B cell (primary cell): Measurements from ENCODE around the gene TMEM19. TPM values are rescaled to one million over a fixed set of nuclear protein-coding genes. Genes with fewer than 3 reads are reported as not detected.

ENCODE experiments used
- ATAC-seq: fragments of 200-7000 bp; cut with Tn5 transposase; one replicate; pipeline ENCODE4 v1.10.0; 2021; ENCODE audit warnings: low read depth, mild to moderate bottlenecking, moderate number of reproducible peaks, moderate library complexity
- CTCF ChIA-PET: fragments of 350-600 bp; sonication (Branson Sonifier 250); formaldehyde crosslinking; loops from one replicate; lab custom pipeline; 2021; ENCODE audit warnings: antibody characterized with exemption, inconsistent platforms; lab: Charles Lee
- POLR2A ChIA-PET: fragments of 350-600 bp; sonication (Branson Sonifier 250); formaldehyde crosslinking; loops from one replicate; lab custom pipeline; 2021; ENCODE audit warnings: antibody characterized with exemption; lab: Charles Lee
- DNase-seq: peaks from one replicate; pipeline ENCODE4 v3.0.0; 2013
- H2AFZ ChIP-seq: 2 replicates; pipeline ENCODE4 v1.6.1; 2012; ENCODE audit warnings: mild to moderate bottlenecking, low read depth, low read length; ENCODE audit not compliant: insufficient read depth, poor library complexity, severe bottlenecking
- H3K27ac ChIP-seq, 2 donors: 1 replicate in 1 of 2; 2 replicates in 1 of 2; pipeline ENCODE4 v1.5.1; 2012 to 2013; ENCODE audit warnings: low read length in 2 of 2, mild to moderate bottlenecking in 2 of 2, moderate library complexity in 1 of 2
- H3K27me3 ChIP-seq, 4 experiments: fragments of 200-600 bp in 1 of 4; sonication (generic) in 1 of 4; replicated peaks in 1 of 4; 1 replicate in 2 of 4; 2 replicates in 2 of 4; pipeline versions ENCODE4 v1.6.1 to v1.7.0; 2013 to 2016; ENCODE audit warnings: low read length in 3 of 4, mild to moderate bottlenecking in 2 of 4, mixed read lengths in 1 of 4, moderate library complexity in 1 of 4; ENCODE audit not compliant: insufficient read depth in 4 of 4, control insufficient read depth in 3 of 4; ENCODE audit errors: control extremely low read depth in 1 of 4
- H3K36me3 ChIP-seq, 2 experiments: replicated peaks in 1 of 2; 1 replicate in 1 of 2; 2 replicates in 1 of 2; pipeline versions ENCODE4 v1.6.1 to v1.7.1; 2013; ENCODE audit warnings: low read length in 1 of 2; ENCODE audit not compliant: insufficient read depth in 2 of 2, control insufficient read depth in 1 of 2; ENCODE audit errors: control extremely low read depth in 1 of 2, extremely low read depth in 1 of 2
- H3K4me1 ChIP-seq, 2 donors: fragments of 200-600 bp in 1 of 2; sonication (generic) in 1 of 2; 1 replicate in 1 of 2; 2 replicates in 1 of 2; pipeline versions ENCODE4 v1.5.1 to v1.6.1; 2013 to 2017; ENCODE audit warnings: low read length in 2 of 2; ENCODE audit not compliant: control insufficient read depth in 2 of 2, insufficient read depth in 2 of 2
- H3K4me2 ChIP-seq: replicated peaks from 2 replicates; pipeline ENCODE3; 2012; ENCODE audit warnings: mild to moderate bottlenecking, low read depth, low read length; ENCODE audit not compliant: poor library complexity, severe bottlenecking
- H3K4me3 ChIP-seq, 5 experiments: fragments of 200-600 bp in 1 of 5; sonication (generic) in 1 of 5; 1 replicate in 3 of 5; 2 replicates in 2 of 5; pipeline versions ENCODE4 v1.5.1 to v1.7.0; 2011 to 2016; ENCODE audit warnings: low read length in 4 of 5, mild to moderate bottlenecking in 4 of 5, low read depth in 2 of 5, control low read depth in 1 of 5, moderate library complexity in 1 of 5; ENCODE audit not compliant: insufficient read depth in 1 of 5; ENCODE audit errors: control extremely low read depth in 1 of 5, extremely low read depth in 1 of 5
- H3K79me2 ChIP-seq: fragments of 200-600 bp; sonication (generic); one replicate; pipeline ENCODE4 v1.6.0; 2016; ENCODE audit warnings: low read length; ENCODE audit not compliant: control insufficient read depth, insufficient read depth
- H3K9ac ChIP-seq: fragments of 200-600 bp; sonication (generic); 2 replicates; pipeline ENCODE4 v1.6.1; 2017; ENCODE audit warnings: mild to moderate bottlenecking, low read length, moderate library complexity
- H3K9me3 ChIP-seq, 3 donors: one replicate each; pipeline versions ENCODE4 v1.6.1 to v1.7.1; 2013; ENCODE audit warnings: low read length in 2 of 3; ENCODE audit not compliant: control insufficient read depth in 2 of 3, insufficient read depth in 1 of 3; ENCODE audit errors: control extremely low read depth in 1 of 3
- H4K20me1 ChIP-seq: 2 replicates; pipeline ENCODE4 v1.6.0; 2012; ENCODE audit warnings: mild to moderate bottlenecking, low read length; ENCODE audit not compliant: insufficient read depth, control insufficient read depth, poor library complexity, severe bottlenecking
- H3K27ac Mint-ChIP-seq: one replicate; pipeline ENCODE4 v1.8.0; 2021; ENCODE audit warnings: mixed read lengths
- H3K27me3 Mint-ChIP-seq: one replicate; pipeline ENCODE4 v1.8.0; 2021; ENCODE audit warnings: mixed read lengths
- H3K4me1 Mint-ChIP-seq: one replicate; pipeline ENCODE4 v1.8.0; 2021; ENCODE audit warnings: mixed read lengths
- H3K4me3 Mint-ChIP-seq: one replicate; pipeline ENCODE4 v1.8.0; 2021; ENCODE audit warnings: mixed read lengths
- H3K9me3 Mint-ChIP-seq: one replicate; pipeline ENCODE4 v1.8.0; 2022; ENCODE audit warnings: mixed read lengths; ENCODE audit not compliant: insufficient read depth
- CTCF ChIP-seq: fragments of 200-600 bp; IDR thresholded peaks from one replicate; pipeline ENCODE4 v1.8.0; 2022; ENCODE audit warnings: antibody characterized with exemption, mild to moderate bottlenecking
- EZH2 ChIP-seq: IDR thresholded peaks from 2 replicates; pipeline ENCODE4 v1.6.1; 2012; ENCODE audit warnings: borderline replicate concordance, low read depth, mild to moderate bottlenecking, moderate library complexity, low read length; ENCODE audit not compliant: insufficient read depth, poor library complexity, severe bottlenecking
- WGBS: methylation state at CpG from one replicate; pipeline ENCODE4 v1.1.5; 2013; ENCODE audit warnings: missing lambda C conversion rate; ENCODE audit not compliant: insufficient coverage; 5-methylcytosine and 5-hydroxymethylcytosine counted together
- intact Hi-C: fragments of 100-400 bp; cut with micrococcal nuclease; formaldehyde crosslinking; loops from one replicate; pipeline ENCODE4 v1.10.0; 2022
- polyA plus RNA-seq: library from polyadenylated mRNA; depleted of rRNA; stranded (reverse); fragments of >200 nt; gene quantifications from 2 replicates; pipeline ENCODE4 v1.2.3, GENCODE V29; 2012
- total RNA-seq, 2 donors: library from RNA; stranded (reverse); fragments of 120-200 nt in 1 of 2; gene quantifications; 1 replicate in 1 of 2; 2 replicates in 1 of 2; pipeline versions ENCODE4 v1.2.3 to v1.2.4, GENCODE V29; 2013 to 2022

Gene TMEM19
- total and polyA plus RNA-seq, 2 donors (not counting 1 experiment from before 2014, with no cell fraction given): 39.4 to 53.6 TPM

- ChIA-PET CTCF (no interaction called here), POLR2A (no interaction called here)
- Histone ChIP-seq H4K20me1 (peaks cover 33% of the 10 kb centered on the region), H3K27me3 (no peaks in the 10 kb centered on the region), H3K4me3 (no peak overlapping the region), H3K4me1 (peaks cover 4 to 10% of the 10 kb centered on the region in 2 donors), H3K27ac (peak overlapping the region in 1 of 2 donors; percentile 9), H3K36me3 (peaks cover 13 to 60% of the 10 kb centered on the region in 2 experiments), H2AFZ (no peak overlapping the region), H3K9ac (no peak overlapping the region), H3K79me2 (peaks cover 90% of the 10 kb centered on the region), H3K9me3 (peaks cover 0 to 4% (median 0%) of the 10 kb centered on the region in 3 donors), H3K4me2 (peak overlapping the region; percentile 24)
- H3K4me1 Mint-ChIP-seq: peaks cover 38% of the 10 kb centered on the region
- H3K27me3 Mint-ChIP-seq: no peaks in the 10 kb centered on the region
- no peak overlapping the region for H3K27ac Mint-ChIP-seq
- ATAC-seq (no peak), DNase-seq (no peak)
- H3K4me3 Mint-ChIP-seq: peak overlapping the region; percentile 4
- WGBS: no CpG with 5 or more reads among the region's 1 CpG
- TF ChIP-seq CTCF: no peak
- TF ChIP-seq EZH2: no peak
- intact Hi-C loops: no loop called here
- no peaks in the 10 kb centered on the region for H3K9me3 Mint-ChIP-seq
These were observed 30.0 kb upstream of the TMEM19 start for GRCh38 chr12:71655907-71656306.

GRCh38 chr12:71656740-71657139 lies 29.1 kb upstream of the TMEM19 start:
- Histone ChIP-seq H3K79me2 (peaks cover 90% of the 10 kb centered on the region), H3K27ac (no peak overlapping the region), H3K9ac (no peak overlapping the region), H3K4me1 (peaks cover 10% of the 10 kb centered on the region in 2 donors), H2AFZ (no peak overlapping the region), H3K4me3 (no peak overlapping the region), H3K36me3 (peaks cover 13 to 60% of the 10 kb centered on the region in 2 experiments), H3K9me3 (peaks cover 0 to 4% (median 0%) of the 10 kb centered on the region in 3 donors), H4K20me1 (peaks cover 33% of the 10 kb centered on the region), H3K27me3 (no peaks in the 10 kb centered on the region), H3K4me2 (no peak overlapping the region)
- Mint-ChIP-seq H3K27ac (no peak overlapping the region), H3K4me3 (no peak overlapping the region), H3K27me3 (no peaks in the 10 kb centered on the region), H3K4me1 (peaks cover 42% of the 10 kb centered on the region), H3K9me3 (no peaks in the 10 kb centered on the region)
- intact Hi-C loops: no loop called here
- WGBS: no CpG with 5 or more reads among the region's 3 CpGs
- ATAC-seq: no peak
- POLR2A ChIA-PET: no interaction called here
- DNase-seq: no peak
- CTCF ChIA-PET: interaction anchor here (1.1 kb wide), 1 partner anchor 92 kb away, joined by 3 read pairs; no protein-coding TSS in a partner anchor
- TF ChIP-seq EZH2: no peak
- no peak for TF ChIP-seq CTCF
